GM21717 (cell line): ENCODE results near the gene GABPB2.

ENCODE experiments used
- ATAC-seq: cut with Tn5 transposase; IDR thresholded peaks from one replicate; pipeline ENCODE4 v1.9.1; 2021; ENCODE audit warnings: mild to moderate bottlenecking, moderate library complexity; ENCODE audit not compliant: unreplicated experiment

GABPB2 gene

GRCh38 chr1:151070474-151071276, at the start of gene GABPB2:
GABPB2 (plus strand) TSS chr1:151070761; CDS start chr1:151088190, 17,429 bp downstream.
- peak; percentile 61 for ATAC-seq

- ATAC-seq = no peak
Measured at GRCh38 chr1:151024540-151025146, 45.9 kb upstream of the GABPB2 start.

GRCh38 chr1:151026460-151026859, 44.1 kb upstream of the GABPB2 start:
- no peak for ATAC-seq

- ATAC-seq = no peak
Measured at GRCh38 chr1:151032164-151032563, 38.4 kb upstream of the GABPB2 start.

GRCh38 chr1:151035167-151035566, 35.4 kb upstream of the GABPB2 start:
- no peak for ATAC-seq

GRCh38 chr1:151036356-151036755, 34.2 kb upstream of the GABPB2 start, which contains the start of gene BNIPL:
BNIPL (plus strand) TSS chr1:151036586; CDS start chr1:151036726, 140 bp downstream.
- ATAC-seq = no peak

- no peak for ATAC-seq
Measured at GRCh38 chr1:151037032-151037431, 33.5 kb upstream of the GABPB2 start.

GRCh38 chr1:151039521-151039920, 31.0 kb upstream of the GABPB2 start:
- ATAC-seq = no peak

- no peak for ATAC-seq
Measured at GRCh38 chr1:151043163-151043562, 27.4 kb upstream of the GABPB2 start.

GRCh38 chr1:151047591-151047924, 23.0 kb upstream of the GABPB2 start, which contains the start of gene C1orf56:
C1orf56 (plus strand) TSS chr1:151047751; CDS start chr1:151047848, 97 bp downstream.
- no peak for ATAC-seq

- ATAC-seq = no peak
Measured at GRCh38 chr1:151047925-151048644, 22.5 kb upstream of the GABPB2 start.

- ATAC-seq = no peak
Measured at GRCh38 chr1:151048645-151049032, 21.9 kb upstream of the GABPB2 start.

- no peak for ATAC-seq
Measured at GRCh38 chr1:151049458-151049857, 21.1 kb upstream of the GABPB2 start.

GRCh38 chr1:151050051-151050688, 20.4 kb upstream of the GABPB2 start:
- no peak for ATAC-seq

- ATAC-seq = no peak
Measured at GRCh38 chr1:151051356-151052009, 19.1 kb upstream of the GABPB2 start.

GRCh38 chr1:151054971-151055547, 15.5 kb upstream of the GABPB2 start:
- no peak for ATAC-seq

GRCh38 chr1:151055581-151055980, 15.0 kb upstream of the GABPB2 start:
- ATAC-seq = no peak

GRCh38 chr1:151056149-151056548, 14.4 kb upstream of the GABPB2 start:
- ATAC-seq = no peak

GRCh38 chr1:151058692-151059091, 11.9 kb upstream of the GABPB2 start:
- ATAC-seq = no peak
